Activated T-cell treated with anti-CD3 and anti-CD28 coated beads, Interleukin-2, amount 50 U/mL, for 72 hours (primary cell): ENCODE results near the gene OR2A1. TPM values are rescaled to one million over a fixed set of nuclear protein-coding genes. Genes with fewer than 3 reads are reported as not detected.
"Not testable (repeated sequence)": the region's sequence is repeated elsewhere in the genome, so short reads cannot be mapped to it uniquely, and the experiment has no call there.

Source experiments
- ATAC-seq, 2 donors: fragments of 150-1000 bp; cut with Tn5 transposase; replicated peaks in 1 of 2; 2 replicates each; pipeline ENCODE4 v1.10.0; 2021; ENCODE audit warnings: moderate library complexity in 2 of 2, mild to moderate bottlenecking in 1 of 2
- DNase-seq, 2 donors: peaks; one replicate each; pipeline ENCODE4 v3.0.0; 2021 to 2022; ENCODE audit warnings: mixed read lengths in 1 of 2
- H3K27ac Mint-ChIP-seq: one replicate; pipeline ENCODE4 v1.8.0; 2022; ENCODE audit warnings: mild to moderate bottlenecking, moderate library complexity, mixed read lengths
- H3K27me3 Mint-ChIP-seq: one replicate; pipeline ENCODE4 v1.8.0; 2022; ENCODE audit warnings: low read depth, mixed read lengths
- H3K36me3 Mint-ChIP-seq, 2 donors: one replicate each; pipeline ENCODE4 v1.8.0; 2022; ENCODE audit warnings: mixed read lengths in 2 of 2, mild to moderate bottlenecking in 1 of 2; ENCODE audit not compliant: insufficient read depth in 2 of 2
- H3K4me1 Mint-ChIP-seq: one replicate; pipeline ENCODE4 v1.8.0; 2022; ENCODE audit warnings: low read depth, mixed read lengths
- H3K4me3 Mint-ChIP-seq, 2 donors: one replicate each; pipeline ENCODE4 v1.8.0; 2022; ENCODE audit warnings: mild to moderate bottlenecking in 2 of 2, mixed read lengths in 2 of 2, moderate library complexity in 2 of 2
- H3K9me3 Mint-ChIP-seq, 2 donors: one replicate each; pipeline ENCODE4 v1.8.0; 2022; ENCODE audit warnings: mixed read lengths in 2 of 2
- total RNA-seq, 2 donors: library from RNA; stranded (reverse); gene quantifications; one replicate each; pipeline ENCODE4 v1.2.3, GENCODE V29; 2022

Gene OR2A1
- total RNA-seq, 2 donors from 2014 or later: not detected

GRCh38 chr7:144302578-144303303, 9.5 kb upstream of the OR2A1 start:
- not testable (repeated sequence) for H3K9me3 Mint-ChIP-seq, DNase-seq, H3K36me3 Mint-ChIP-seq, H3K27me3 Mint-ChIP-seq, H3K4me1 Mint-ChIP-seq, H3K27ac Mint-ChIP-seq, H3K4me3 Mint-ChIP-seq, ATAC-seq

- ATAC-seq, H3K27ac Mint-ChIP-seq, H3K36me3 Mint-ChIP-seq, DNase-seq, H3K4me1 Mint-ChIP-seq, H3K4me3 Mint-ChIP-seq, H3K9me3 Mint-ChIP-seq, H3K27me3 Mint-ChIP-seq: not testable (repeated sequence)
Observed at GRCh38 chr7:144303607-144304006, 8.6 kb upstream of the OR2A1 start.

- H3K27me3 Mint-ChIP-seq, H3K4me1 Mint-ChIP-seq, H3K9me3 Mint-ChIP-seq, ATAC-seq, H3K27ac Mint-ChIP-seq, H3K36me3 Mint-ChIP-seq, H3K4me3 Mint-ChIP-seq, DNase-seq: not testable (repeated sequence)
Observed at GRCh38 chr7:144305156-144305555, 7.1 kb upstream of the OR2A1 start.

GRCh38 chr7:144309702-144310101, 2.5 kb upstream of the OR2A1 start:
- H3K4me3 Mint-ChIP-seq, H3K36me3 Mint-ChIP-seq, H3K9me3 Mint-ChIP-seq, H3K4me1 Mint-ChIP-seq, ATAC-seq, H3K27ac Mint-ChIP-seq, H3K27me3 Mint-ChIP-seq, DNase-seq: not testable (repeated sequence)

- H3K4me1 Mint-ChIP-seq, H3K27ac Mint-ChIP-seq, ATAC-seq, H3K4me3 Mint-ChIP-seq, H3K9me3 Mint-ChIP-seq, H3K27me3 Mint-ChIP-seq, DNase-seq, H3K36me3 Mint-ChIP-seq: not testable (repeated sequence)
Observed at GRCh38 chr7:144311218-144311617, 1.0 kb upstream of the OR2A1 start.

- ATAC-seq, H3K27me3 Mint-ChIP-seq: not testable (repeated sequence)
Observed at GRCh38 chr7:144317537-144317936, 5.3 kb downstream of the OR2A1 start.

GRCh38 chr7:144319547-144319946, 7.3 kb downstream of the OR2A1 start:
- H3K9me3 Mint-ChIP-seq, H3K27ac Mint-ChIP-seq, DNase-seq, H3K36me3 Mint-ChIP-seq, H3K4me3 Mint-ChIP-seq, ATAC-seq, H3K4me1 Mint-ChIP-seq, H3K27me3 Mint-ChIP-seq: not testable (repeated sequence)

More at GRCh38 chr7:144317537-144317936, 5.3 kb downstream of the OR2A1 start:
- not testable (repeated sequence) for H3K27ac Mint-ChIP-seq, H3K9me3 Mint-ChIP-seq, H3K4me1 Mint-ChIP-seq, H3K36me3 Mint-ChIP-seq, DNase-seq, H3K4me3 Mint-ChIP-seq

- H3K4me1 Mint-ChIP-seq, H3K4me3 Mint-ChIP-seq, H3K36me3 Mint-ChIP-seq, H3K27ac Mint-ChIP-seq, H3K27me3 Mint-ChIP-seq, H3K9me3 Mint-ChIP-seq, DNase-seq, ATAC-seq: not testable (repeated sequence)
Observed at GRCh38 chr7:144321677-144322206, 9.5 kb downstream of the OR2A1 start.

- not testable (repeated sequence) for H3K27ac Mint-ChIP-seq
Observed at GRCh38 chr7:144323359-144323758, 11.1 kb downstream of the OR2A1 start.

GRCh38 chr7:144325868-144326267, 13.6 kb downstream of the OR2A1 start:
- not testable (repeated sequence) for DNase-seq, H3K27ac Mint-ChIP-seq, H3K9me3 Mint-ChIP-seq, H3K4me3 Mint-ChIP-seq, H3K36me3 Mint-ChIP-seq, ATAC-seq, H3K27me3 Mint-ChIP-seq, H3K4me1 Mint-ChIP-seq

More at GRCh38 chr7:144323359-144323758, 11.1 kb downstream of the OR2A1 start:
- H3K4me1 Mint-ChIP-seq, DNase-seq, H3K9me3 Mint-ChIP-seq, ATAC-seq, H3K36me3 Mint-ChIP-seq, H3K4me3 Mint-ChIP-seq, H3K27me3 Mint-ChIP-seq: not testable (repeated sequence)

GRCh38 chr7:144330044-144330443, 17.8 kb downstream of the OR2A1 start:
- not testable (repeated sequence) for H3K9me3 Mint-ChIP-seq, H3K27me3 Mint-ChIP-seq, H3K36me3 Mint-ChIP-seq, ATAC-seq, DNase-seq, H3K4me1 Mint-ChIP-seq, H3K27ac Mint-ChIP-seq, H3K4me3 Mint-ChIP-seq

- not testable (repeated sequence) for H3K9me3 Mint-ChIP-seq
Observed at GRCh38 chr7:144331221-144331995, 19.2 kb downstream of the OR2A1 start.

GRCh38 chr7:144331996-144332288, 19.7 kb downstream of the OR2A1 start:
- H3K9me3 Mint-ChIP-seq, H3K36me3 Mint-ChIP-seq, DNase-seq, H3K4me1 Mint-ChIP-seq, H3K27ac Mint-ChIP-seq, H3K27me3 Mint-ChIP-seq, H3K4me3 Mint-ChIP-seq: not testable (repeated sequence)
- peak in 1 of 2 donors; percentile 11 for ATAC-seq

More at GRCh38 chr7:144331221-144331995, 19.2 kb downstream of the OR2A1 start:
- DNase-seq, H3K4me1 Mint-ChIP-seq, H3K27me3 Mint-ChIP-seq, H3K36me3 Mint-ChIP-seq, H3K4me3 Mint-ChIP-seq, H3K27ac Mint-ChIP-seq: not testable (repeated sequence)
- peak; percentile 52 to 84 for ATAC-seq
